ENCODE data around the gene CDK5RAP1. TPM values are rescaled to one million over a fixed set of nuclear protein-coding genes. Genes with fewer than 3 reads are reported as not detected.

Gene CDK5RAP1
- total RNA-seq, 2 donors from 2014 or later = 26.2 to 26.3 TPM

DNA sequence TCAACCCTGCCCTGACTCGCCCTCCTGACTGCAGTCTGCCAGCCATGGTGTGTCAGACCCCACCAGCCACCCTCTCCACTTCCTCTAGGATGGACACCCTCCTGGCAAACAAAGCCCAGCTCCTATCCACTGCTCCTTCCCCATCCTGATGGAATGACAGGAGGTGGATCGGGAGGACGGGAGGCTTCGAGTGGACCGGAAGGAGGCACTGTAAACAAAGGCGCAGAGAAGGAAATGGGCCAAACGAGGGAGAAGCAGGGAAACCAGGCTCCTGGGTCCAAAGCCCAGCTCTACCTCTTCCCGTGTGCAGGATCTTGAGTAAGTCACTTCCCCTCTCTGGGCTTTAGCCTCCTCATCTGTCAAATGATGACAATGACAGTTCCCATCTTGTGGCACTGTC lies 78.1 kb downstream of the CDK5RAP1 start:
- no peaks in the 10 kb centered on the region for H3K4me1 ChIP-seq (ENCODE audit: control insufficient read depth in 1 of 2, low read depth in 2 of 2)
- H3K36me3 ChIP-seq = no peaks in the 10 kb centered on the region
- ATAC-seq (ENCODE audit: insufficient number of reproducible peaks, low FRiP score, low read depth) (no peak), DNase-seq (ENCODE audit: low spot score) (no peak)
- no peak overlapping the region for H3K27ac ChIP-seq
- no peaks in the 10 kb centered on the region for H3K27me3 ChIP-seq (replicated peaks; ENCODE audit: insufficient read depth)
- H3K9me3 ChIP-seq = no peaks in the 10 kb centered on the region
- TF ChIP-seq, protein P1, sequence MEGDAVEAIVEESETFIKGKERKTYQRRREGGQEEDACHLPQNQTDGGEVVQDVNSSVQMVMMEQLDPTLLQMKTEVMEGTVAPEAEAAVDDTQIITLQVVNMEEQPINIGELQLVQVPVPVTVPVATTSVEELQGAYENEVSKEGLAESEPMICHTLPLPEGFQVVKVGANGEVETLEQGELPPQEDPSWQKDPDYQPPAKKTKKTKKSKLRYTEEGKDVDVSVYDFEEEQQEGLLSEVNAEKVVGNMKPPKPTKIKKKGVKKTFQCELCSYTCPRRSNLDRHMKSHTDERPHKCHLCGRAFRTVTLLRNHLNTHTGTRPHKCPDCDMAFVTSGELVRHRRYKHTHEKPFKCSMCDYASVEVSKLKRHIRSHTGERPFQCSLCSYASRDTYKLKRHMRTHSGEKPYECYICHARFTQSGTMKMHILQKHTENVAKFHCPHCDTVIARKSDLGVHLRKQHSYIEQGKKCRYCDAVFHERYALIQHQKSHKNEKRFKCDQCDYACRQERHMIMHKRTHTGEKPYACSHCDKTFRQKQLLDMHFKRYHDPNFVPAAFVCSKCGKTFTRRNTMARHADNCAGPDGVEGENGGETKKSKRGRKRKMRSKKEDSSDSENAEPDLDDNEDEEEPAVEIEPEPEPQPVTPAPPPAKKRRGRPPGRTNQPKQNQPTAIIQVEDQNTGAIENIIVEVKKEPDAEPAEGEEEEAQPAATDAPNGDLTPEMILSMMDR (IDR thresholded peaks at IDR 0.05) = no peak
- no peak overlapping the region for H3K4me3 ChIP-seq

- Histone ChIP-seq H3K4me1 (ENCODE audit: control insufficient read depth in 1 of 2, low read depth in 2 of 2) (no peaks in the 10 kb centered on the region), H3K4me3 (no peak overlapping the region), H3K9me3 (no peaks in the 10 kb centered on the region), H3K27me3 (replicated peaks; ENCODE audit: insufficient read depth) (no peaks in the 10 kb centered on the region), H3K27ac (no peak overlapping the region), H3K36me3 (no peaks in the 10 kb centered on the region)
- DNase-seq (ENCODE audit: low spot score) (no peak), ATAC-seq (ENCODE audit: insufficient number of reproducible peaks, low FRiP score, low read depth) (no peak)
- TF ChIP-seq, protein P1 (IDR thresholded peaks at IDR 0.05) = no peak
These were observed 78.9 kb downstream of the CDK5RAP1 start for GRCh38 chr20:33322456-33322855.

GRCh38 chr20:33320006-33320405 lies 81.3 kb downstream of the CDK5RAP1 start:
- Histone ChIP-seq H3K4me1 (ENCODE audit: control insufficient read depth in 1 of 2, low read depth in 2 of 2) (no peaks in the 10 kb centered on the region), H3K36me3 (no peaks in the 10 kb centered on the region), H3K27me3 (replicated peaks; ENCODE audit: insufficient read depth) (no peaks in the 10 kb centered on the region), H3K27ac (no peak overlapping the region), H3K9me3 (no peaks in the 10 kb centered on the region), H3K4me3 (no peak overlapping the region)
- TF ChIP-seq, protein P1 (IDR thresholded peaks at IDR 0.05) = no peak
- ATAC-seq (ENCODE audit: insufficient number of reproducible peaks, low FRiP score, low read depth) (no peak), DNase-seq (ENCODE audit: low spot score) (no peak)

GRCh38 chr20:33318096-33318429 lies 83.3 kb downstream of the CDK5RAP1 start:
- Histone ChIP-seq H3K27ac (no peak overlapping the region), H3K36me3 (no peaks in the 10 kb centered on the region), H3K9me3 (no peaks in the 10 kb centered on the region), H3K4me1 (ENCODE audit: control insufficient read depth in 1 of 2, low read depth in 2 of 2) (no peaks in the 10 kb centered on the region), H3K27me3 (replicated peaks; ENCODE audit: insufficient read depth) (no peaks in the 10 kb centered on the region), H3K4me3 (no peak overlapping the region)
- TF ChIP-seq, protein P1 (IDR thresholded peaks at IDR 0.05) = no peak
- DNase-seq (ENCODE audit: low spot score) (no peak), ATAC-seq (ENCODE audit: insufficient number of reproducible peaks, low FRiP score, low read depth) (no peak)

DNA sequence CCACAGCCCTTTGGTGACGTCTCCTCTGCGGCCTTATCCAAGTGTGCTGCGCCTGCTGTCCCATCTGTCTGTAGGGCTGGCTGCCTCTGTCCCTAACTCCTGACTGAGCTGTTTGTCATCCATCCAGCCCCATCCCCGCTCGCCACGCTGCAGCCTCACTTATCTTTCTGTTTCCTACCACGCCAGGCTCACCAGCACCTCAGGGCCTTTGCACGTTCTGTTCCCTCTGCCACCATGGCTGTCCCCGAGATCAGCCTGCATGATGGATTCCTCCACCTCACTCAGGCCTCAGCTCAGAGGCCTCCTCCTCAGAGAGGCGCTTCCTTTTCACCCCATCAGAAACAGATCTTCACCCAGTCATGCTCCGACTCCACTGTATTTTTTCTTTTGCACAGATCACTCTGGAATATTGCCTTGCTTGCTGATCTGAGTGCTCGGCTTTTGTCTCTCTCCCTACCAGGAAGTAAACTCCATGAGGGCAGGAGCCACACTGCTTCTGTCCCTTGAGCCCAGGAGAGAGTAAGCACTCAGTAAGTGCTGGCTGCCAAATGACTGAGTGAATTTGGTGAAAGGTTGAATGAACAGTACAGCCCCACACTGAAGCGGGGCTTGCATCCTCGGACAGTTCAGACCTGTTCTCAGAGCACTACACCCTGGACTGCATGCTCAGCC lies 83.8 kb downstream of the CDK5RAP1 start:
- Histone ChIP-seq H3K27me3 (replicated peaks; ENCODE audit: insufficient read depth) (no peaks in the 10 kb centered on the region), H3K4me1 (ENCODE audit: control insufficient read depth in 1 of 2, low read depth in 2 of 2) (no peaks in the 10 kb centered on the region), H3K4me3 (no peak overlapping the region), H3K27ac (no peak overlapping the region), H3K9me3 (no peaks in the 10 kb centered on the region), H3K36me3 (no peaks in the 10 kb centered on the region)
- no peak for ATAC-seq (ENCODE audit: insufficient number of reproducible peaks, low FRiP score, low read depth)
- no peak for DNase-seq (ENCODE audit: low spot score)
- TF ChIP-seq, protein P1 (IDR thresholded peaks at IDR 0.05) = no peak

All from thoracic aorta (tissue), 2 donors.